Endothelial cell of umbilical vein (primary cell): ENCODE data around the gene PCSK9.

Source experiments
- CTCF ChIP-seq, 2 donors: IDR thresholded peaks; 1 replicate in 1 of 2; 2 replicates in 1 of 2; pipeline ENCODE4 v1.5.1; 2011; ENCODE audit warnings: low read length in 2 of 2, mild to moderate bottlenecking in 2 of 2, moderate library complexity in 2 of 2, control low read depth in 1 of 2, inconsistent platforms in 1 of 2, low read depth in 1 of 2; ENCODE audit not compliant: insufficient read depth in 1 of 2; ENCODE audit errors: extremely low read depth in 1 of 2
- POLR2AphosphoS5 ChIP-seq: IDR thresholded peaks from 2 replicates; pipeline ENCODE4 v1.6.1; 2012; ENCODE audit warnings: low read depth, mild to moderate bottlenecking, control low read depth, low read length, moderate library complexity; ENCODE audit not compliant: insufficient read depth

GRCh38 chr1:55048453-55049270 is 9.3 kb downstream of the PCSK9 start:
- TF ChIP-seq CTCF (IDR thresholded peaks at IDR 0.05; ENCODE audit: extremely low read depth in 1 of 2, insufficient read depth in 1 of 2, low read depth in 1 of 2, low read length in 2 of 2) (no peak), POLR2AphosphoS5 (no peak)
